GM19238 (cell line): ENCODE data around the gene CDK4.

Source experiments
- DNase-seq: peaks from one replicate; pipeline ENCODE4 v3.0.0; 2011; ENCODE audit warnings: low spot score; ENCODE audit not compliant: insufficient read length

The CDK4 gene

GRCh38 chr12:57712701-57713100 lies 39.4 kb downstream of the CDK4 start:
- no peak for DNase-seq

- no peak for DNase-seq
These were observed 43.8 kb downstream of the CDK4 start for GRCh38 chr12:57708296-57708695.

DNA sequence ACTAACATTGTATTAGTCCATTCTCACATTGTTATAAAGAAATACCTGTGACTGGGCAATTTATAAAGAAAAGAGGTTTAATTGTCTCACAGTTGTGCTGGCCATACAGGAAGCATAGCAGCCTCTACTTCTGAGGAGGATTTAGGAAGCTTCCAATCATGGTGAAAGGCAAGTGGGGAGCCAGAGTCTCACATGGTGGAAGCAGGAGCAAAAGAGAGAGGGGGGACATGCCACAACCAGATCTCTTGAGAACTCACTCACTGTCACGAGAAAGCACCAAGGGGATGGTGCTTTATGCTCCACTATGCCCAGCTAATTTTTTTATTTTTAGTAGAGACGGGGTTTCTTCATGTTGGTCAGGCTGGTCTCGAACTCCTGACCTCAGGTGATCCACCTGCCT lies 44.9 kb downstream of the CDK4 start:
- no peak for DNase-seq

GRCh38 chr12:57700317-57700716 lies 51.8 kb downstream of the CDK4 start:
- no peak for DNase-seq

GRCh38 chr12:57698414-57698813 lies 53.7 kb downstream of the CDK4 start:
- DNase-seq, result no peak
